BE2C (cell line): ENCODE data around the gene MPDZ.

ENCODE experiments used
- DNase-seq: peaks from one replicate; pipeline ENCODE4 v3.0.0-alpha.2; 2020
- H3K27me3 ChIP-seq: fragments of 250-450 bp; sonication (Bioruptor Pico); 2 replicates; pipeline ENCODE4 v1.5.1; 2020; ENCODE audit warnings: mild to moderate bottlenecking
- H3K36me3 ChIP-seq: fragments of 250-450 bp; sonication (Bioruptor Pico); 2 replicates; pipeline ENCODE4 v1.5.1; 2020; ENCODE audit warnings: mild to moderate bottlenecking
- H3K4me1 ChIP-seq: fragments of 250-450 bp; sonication (Bioruptor Pico); 2 replicates; pipeline ENCODE4 v1.5.1; 2020
- H3K4me3 ChIP-seq: 2 replicates; pipeline ENCODE4 v1.5.1; 2011; ENCODE audit warnings: low read depth, low read length
- H3K9me3 ChIP-seq: fragments of 250-450 bp; sonication (Bioruptor Pico); 2 replicates; pipeline ENCODE4 v1.5.1; 2020
- CTCF ChIP-seq: IDR thresholded peaks from 2 replicates; pipeline ENCODE4 v1.5.1; 2012; ENCODE audit warnings: mild to moderate bottlenecking, low read depth, low read length

MPDZ gene

GRCh38 chr9:13128266-13128860 lies 151.1 kb downstream of the MPDZ start:
- Histone ChIP-seq H3K4me1 (no peaks in the 10 kb centered on the region), H3K27me3 (no peaks in the 10 kb centered on the region), H3K36me3 (peaks cover 10% of the 10 kb centered on the region), H3K9me3 (no peaks in the 10 kb centered on the region), H3K4me3 (no peak overlapping the region)
- no peak for DNase-seq
- no peak for TF ChIP-seq CTCF

GRCh38 chr9:13127131-13127530 lies 152.4 kb downstream of the MPDZ start:
- Histone ChIP-seq H3K9me3 (no peaks in the 10 kb centered on the region), H3K4me3 (no peak overlapping the region), H3K4me1 (no peaks in the 10 kb centered on the region), H3K36me3 (peaks cover 12% of the 10 kb centered on the region), H3K27me3 (no peaks in the 10 kb centered on the region)
- TF ChIP-seq CTCF, result no peak
- no peak for DNase-seq

GRCh38 chr9:13125261-13125660 lies 154.2 kb downstream of the MPDZ start:
- H3K4me1 ChIP-seq, result no peaks in the 10 kb centered on the region
- H3K27me3 ChIP-seq, result no peaks in the 10 kb centered on the region
- no peak for TF ChIP-seq CTCF
- peaks cover 22% of the 10 kb centered on the region for H3K36me3 ChIP-seq
- no peaks in the 10 kb centered on the region for H3K9me3 ChIP-seq
- H3K4me3 ChIP-seq, result no peak overlapping the region
- DNase-seq, result no peak

GRCh38 chr9:13122756-13123369 lies 156.6 kb downstream of the MPDZ start:
- Histone ChIP-seq H3K36me3 (peaks cover 15% of the 10 kb centered on the region), H3K4me1 (no peaks in the 10 kb centered on the region), H3K4me3 (no peak overlapping the region), H3K9me3 (no peaks in the 10 kb centered on the region), H3K27me3 (no peaks in the 10 kb centered on the region)
- no peak for TF ChIP-seq CTCF
- no peak for DNase-seq

- H3K27me3 ChIP-seq, result no peaks in the 10 kb centered on the region
- H3K9me3 ChIP-seq, result no peaks in the 10 kb centered on the region
- no peak for TF ChIP-seq CTCF
- no peaks in the 10 kb centered on the region for H3K4me1 ChIP-seq
- DNase-seq, result no peak
- no peak overlapping the region for H3K4me3 ChIP-seq
- H3K36me3 ChIP-seq, result peaks cover 12% of the 10 kb centered on the region
Observed at GRCh38 chr9:13118313-13118712, 161.2 kb downstream of the MPDZ start.

GRCh38 chr9:13116292-13116691 lies 163.2 kb downstream of the MPDZ start:
- Histone ChIP-seq H3K27me3 (no peaks in the 10 kb centered on the region), H3K4me1 (no peaks in the 10 kb centered on the region), H3K9me3 (no peaks in the 10 kb centered on the region), H3K36me3 (peaks cover 6% of the 10 kb centered on the region), H3K4me3 (no peak overlapping the region)
- no peak for DNase-seq
- no peak for TF ChIP-seq CTCF
